ENCODE measurements around the gene S100A5.

DNA sequence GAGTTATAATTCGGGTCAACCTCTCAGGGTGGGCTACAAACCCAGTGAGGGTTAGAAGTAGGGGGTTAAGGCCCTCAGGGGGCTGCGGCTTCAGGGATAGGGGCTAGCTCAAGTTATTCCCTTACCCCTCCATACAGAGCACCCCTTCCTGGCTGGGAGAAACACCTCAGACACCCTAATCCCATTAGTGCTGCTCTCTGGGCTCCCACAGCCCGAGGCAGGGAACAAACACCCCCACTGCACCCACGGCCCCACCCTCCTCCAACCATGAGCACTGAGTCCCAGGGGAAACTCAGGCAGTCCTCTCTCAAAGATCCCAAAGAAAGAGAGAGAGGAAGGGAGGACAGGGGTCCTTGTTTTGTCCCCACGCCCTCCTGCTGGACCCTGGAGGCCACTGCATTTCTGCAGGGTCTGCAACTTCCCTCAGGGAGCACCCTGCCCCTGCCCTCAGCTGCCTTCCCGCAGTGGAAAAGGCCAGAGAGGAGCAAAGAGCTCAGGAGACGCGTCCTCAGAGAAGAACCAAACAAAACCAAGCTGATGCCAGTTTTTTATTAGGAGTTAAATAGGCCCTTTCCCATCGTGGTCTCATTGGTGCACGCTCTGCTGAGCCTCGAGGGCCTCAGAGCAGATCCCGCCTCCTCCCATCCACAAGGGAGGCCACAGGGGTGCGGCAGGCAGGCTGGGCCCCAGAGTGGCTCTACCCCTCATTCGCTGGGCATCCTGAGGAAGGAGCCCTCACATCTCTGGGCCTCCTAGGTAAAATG is 6.2 kb upstream of the S100A5 start:
- no peak for TF ChIP-seq EP300 (IDR thresholded peaks at IDR 0.05; ENCODE audit: borderline replicate concordance in 1 of 2, low read depth in 2 of 2, low read length in 2 of 2)
- TF ChIP-seq RAD21 (IDR thresholded peaks at IDR 0.05 in 1 of 2, conservative IDR thresholded peaks at IDR 0.05 in 1 of 2; ENCODE audit: low read depth in 2 of 2, low read length in 2 of 2), result no peak
- TF ChIP-seq, protein P1, sequence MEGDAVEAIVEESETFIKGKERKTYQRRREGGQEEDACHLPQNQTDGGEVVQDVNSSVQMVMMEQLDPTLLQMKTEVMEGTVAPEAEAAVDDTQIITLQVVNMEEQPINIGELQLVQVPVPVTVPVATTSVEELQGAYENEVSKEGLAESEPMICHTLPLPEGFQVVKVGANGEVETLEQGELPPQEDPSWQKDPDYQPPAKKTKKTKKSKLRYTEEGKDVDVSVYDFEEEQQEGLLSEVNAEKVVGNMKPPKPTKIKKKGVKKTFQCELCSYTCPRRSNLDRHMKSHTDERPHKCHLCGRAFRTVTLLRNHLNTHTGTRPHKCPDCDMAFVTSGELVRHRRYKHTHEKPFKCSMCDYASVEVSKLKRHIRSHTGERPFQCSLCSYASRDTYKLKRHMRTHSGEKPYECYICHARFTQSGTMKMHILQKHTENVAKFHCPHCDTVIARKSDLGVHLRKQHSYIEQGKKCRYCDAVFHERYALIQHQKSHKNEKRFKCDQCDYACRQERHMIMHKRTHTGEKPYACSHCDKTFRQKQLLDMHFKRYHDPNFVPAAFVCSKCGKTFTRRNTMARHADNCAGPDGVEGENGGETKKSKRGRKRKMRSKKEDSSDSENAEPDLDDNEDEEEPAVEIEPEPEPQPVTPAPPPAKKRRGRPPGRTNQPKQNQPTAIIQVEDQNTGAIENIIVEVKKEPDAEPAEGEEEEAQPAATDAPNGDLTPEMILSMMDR (IDR thresholded peaks at IDR 0.05; ENCODE audit: control extremely low read depth in 1 of 3, insufficient read depth in 1 of 3, low read depth in 1 of 3, low read length in 3 of 3), result peak in 2 of 3 experiments; percentile 8 to 10; a peak in 2 of 4 replicates
- TF ChIP-seq, protein P2, sequence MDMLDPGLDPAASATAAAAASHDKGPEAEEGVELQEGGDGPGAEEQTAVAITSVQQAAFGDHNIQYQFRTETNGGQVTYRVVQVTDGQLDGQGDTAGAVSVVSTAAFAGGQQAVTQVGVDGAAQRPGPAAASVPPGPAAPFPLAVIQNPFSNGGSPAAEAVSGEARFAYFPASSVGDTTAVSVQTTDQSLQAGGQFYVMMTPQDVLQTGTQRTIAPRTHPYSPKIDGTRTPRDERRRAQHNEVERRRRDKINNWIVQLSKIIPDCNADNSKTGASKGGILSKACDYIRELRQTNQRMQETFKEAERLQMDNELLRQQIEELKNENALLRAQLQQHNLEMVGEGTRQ (IDR thresholded peaks at IDR 0.05; ENCODE audit: low read length), result no peak
- TF ChIP-seq PHF8 (conservative IDR thresholded peaks at IDR 0.05; ENCODE audit: low read depth, low read length), result no peak
- no peak for TF ChIP-seq POLR2A (IDR thresholded peaks at IDR 0.05; ENCODE audit: control extremely low read depth in 1 of 2, low read depth in 2 of 2, low read length in 2 of 2)
- no peak for TF ChIP-seq POLR2AphosphoS5 (IDR thresholded peaks at IDR 0.05; ENCODE audit: low read depth, low read length)
- no peak for TF ChIP-seq BACH1 (IDR thresholded peaks at IDR 0.05; ENCODE audit: low read length)
- TF ChIP-seq NRF1 (IDR thresholded peaks at IDR 0.05; ENCODE audit: low read depth, low read length), result no peak
- TF ChIP-seq FOSL1 (IDR thresholded peaks at IDR 0.05; ENCODE audit: insufficient read depth, low read depth, low read length), result no peak
- no peak for TF ChIP-seq RXRA (IDR thresholded peaks at IDR 0.05; ENCODE audit: insufficient read depth, low read depth, low read length)
- TF ChIP-seq HDAC2 (IDR thresholded peaks at IDR 0.05; ENCODE audit: borderline replicate concordance in 1 of 2, low read depth in 2 of 2, low read length in 2 of 2), result no peak
- TF ChIP-seq CEBPB (IDR thresholded peaks at IDR 0.05; ENCODE audit: low read depth, low read length), result no peak
- no peak for TF ChIP-seq KDM4A (IDR thresholded peaks at IDR 0.05; ENCODE audit: low read depth, low read length, severe bottlenecking)

Measured in H1 (cell line).